ENCODE results near the gene CHD3.
"Not testable (repeated sequence)": the region's sequence is repeated elsewhere in the genome, so short reads cannot be mapped to it uniquely, and the experiment has no call there.

CHD3 gene

DNA sequence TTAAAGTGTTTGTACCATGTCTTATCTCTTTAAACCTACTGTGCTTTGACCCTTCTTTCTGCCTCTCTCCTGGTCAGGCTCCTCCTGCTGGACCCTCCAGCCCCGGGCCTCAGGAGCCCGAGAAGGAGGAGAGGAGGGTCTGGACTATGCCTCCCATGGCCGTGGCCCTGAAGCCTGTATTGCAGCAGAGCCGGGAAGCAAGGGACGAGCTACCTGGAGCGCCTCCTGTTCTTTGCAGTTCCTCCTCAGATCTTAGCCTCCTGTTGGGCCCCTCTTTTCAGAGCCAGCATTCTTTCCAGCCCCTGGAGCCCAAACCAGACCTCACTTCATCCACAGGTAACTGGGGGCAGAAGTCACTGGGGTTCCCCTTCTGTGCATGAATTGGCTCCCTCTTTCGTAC, 57.1 kb downstream of the CHD3 start:
- TF ChIP-seq, protein P1, sequence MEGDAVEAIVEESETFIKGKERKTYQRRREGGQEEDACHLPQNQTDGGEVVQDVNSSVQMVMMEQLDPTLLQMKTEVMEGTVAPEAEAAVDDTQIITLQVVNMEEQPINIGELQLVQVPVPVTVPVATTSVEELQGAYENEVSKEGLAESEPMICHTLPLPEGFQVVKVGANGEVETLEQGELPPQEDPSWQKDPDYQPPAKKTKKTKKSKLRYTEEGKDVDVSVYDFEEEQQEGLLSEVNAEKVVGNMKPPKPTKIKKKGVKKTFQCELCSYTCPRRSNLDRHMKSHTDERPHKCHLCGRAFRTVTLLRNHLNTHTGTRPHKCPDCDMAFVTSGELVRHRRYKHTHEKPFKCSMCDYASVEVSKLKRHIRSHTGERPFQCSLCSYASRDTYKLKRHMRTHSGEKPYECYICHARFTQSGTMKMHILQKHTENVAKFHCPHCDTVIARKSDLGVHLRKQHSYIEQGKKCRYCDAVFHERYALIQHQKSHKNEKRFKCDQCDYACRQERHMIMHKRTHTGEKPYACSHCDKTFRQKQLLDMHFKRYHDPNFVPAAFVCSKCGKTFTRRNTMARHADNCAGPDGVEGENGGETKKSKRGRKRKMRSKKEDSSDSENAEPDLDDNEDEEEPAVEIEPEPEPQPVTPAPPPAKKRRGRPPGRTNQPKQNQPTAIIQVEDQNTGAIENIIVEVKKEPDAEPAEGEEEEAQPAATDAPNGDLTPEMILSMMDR (IDR thresholded peaks at IDR 0.05; ENCODE audit: low read depth, low read length), result no peak
- no peak for DNase-seq (ENCODE audit: low read depth in 2 of 2)
- no peak overlapping the region for H3K4me3 ChIP-seq (replicated peaks in 1 of 2; ENCODE audit: low read depth in 2 of 2, low read length in 2 of 2)

DNA sequence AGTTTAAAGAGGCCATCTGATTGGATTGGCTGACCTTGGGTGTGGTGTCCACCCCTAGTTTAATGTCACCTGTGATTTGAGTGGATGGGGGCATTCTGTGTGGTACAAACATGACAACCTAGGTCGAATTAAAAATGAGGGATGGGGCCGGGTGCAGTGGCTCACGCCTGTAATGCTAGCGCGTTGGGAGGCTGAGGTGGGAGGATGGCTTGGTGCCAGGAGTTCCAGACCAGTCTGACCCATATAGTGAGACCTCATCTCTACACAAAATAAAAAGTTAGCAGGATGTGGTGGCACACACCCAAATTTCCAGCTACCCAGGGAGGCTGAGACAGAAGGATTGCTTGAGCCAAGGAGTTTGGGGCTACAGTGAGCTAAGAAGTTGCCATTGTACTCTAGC, 57.9 kb downstream of the CHD3 start:
- no peak for DNase-seq (ENCODE audit: low read depth in 2 of 2)
- H3K4me3 ChIP-seq (replicated peaks in 1 of 2; ENCODE audit: low read depth in 2 of 2, low read length in 2 of 2), result no peak overlapping the region
- TF ChIP-seq, protein P1 (IDR thresholded peaks at IDR 0.05; ENCODE audit: low read depth, low read length), result no peak

DNA sequence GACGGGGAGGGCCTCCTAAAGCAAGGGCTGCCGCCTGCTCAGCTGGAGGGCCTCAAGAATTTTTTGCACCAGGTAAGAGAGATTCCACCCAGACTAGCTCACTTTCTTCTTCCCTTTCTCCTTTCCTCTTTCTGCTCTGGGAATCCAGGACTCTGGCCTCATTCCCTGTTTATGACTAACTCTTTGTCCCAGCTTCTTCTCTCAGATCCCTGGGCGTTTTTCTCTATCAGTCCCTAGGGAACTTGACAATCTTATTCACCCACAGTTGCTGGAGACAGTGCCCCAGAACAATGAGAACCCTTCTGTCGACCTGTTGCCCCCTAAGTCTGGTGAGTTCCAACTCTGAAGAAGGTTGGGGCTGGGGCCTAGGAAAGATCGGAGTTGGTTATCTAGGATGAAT, 59.1 kb downstream of the CHD3 start:
- TF ChIP-seq, protein P1 (IDR thresholded peaks at IDR 0.05; ENCODE audit: low read depth, low read length), result no peak
- no peak overlapping the region for H3K4me3 ChIP-seq (replicated peaks in 1 of 2; ENCODE audit: low read depth in 2 of 2, low read length in 2 of 2)
- DNase-seq (ENCODE audit: low read depth in 2 of 2), result peak; percentile 23 to 55

DNA sequence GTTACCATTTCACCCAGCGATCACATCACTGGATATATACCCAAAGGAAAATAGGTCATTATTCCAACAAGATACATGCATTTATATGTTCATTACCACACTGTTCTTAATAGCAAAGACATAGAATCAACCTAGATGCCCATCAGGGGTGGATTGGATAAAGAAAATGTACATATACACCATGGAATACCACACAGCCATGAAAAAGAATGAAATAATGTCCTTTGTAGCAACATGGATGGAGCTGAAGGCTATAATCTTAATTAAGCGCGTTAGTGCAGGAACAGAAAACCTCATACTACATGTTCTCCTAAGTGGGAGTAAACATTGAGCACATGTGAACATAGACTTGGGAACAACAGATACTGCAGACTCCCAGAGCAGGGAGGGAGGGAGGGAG, 62.0 kb downstream of the CHD3 start:
- TF ChIP-seq, protein P1 (IDR thresholded peaks at IDR 0.05; ENCODE audit: low read depth, low read length), result no peak
- no peak overlapping the region for H3K4me3 ChIP-seq (replicated peaks in 1 of 2; ENCODE audit: low read depth in 2 of 2, low read length in 2 of 2)
- DNase-seq (ENCODE audit: low read depth in 2 of 2), result no peak

DNA sequence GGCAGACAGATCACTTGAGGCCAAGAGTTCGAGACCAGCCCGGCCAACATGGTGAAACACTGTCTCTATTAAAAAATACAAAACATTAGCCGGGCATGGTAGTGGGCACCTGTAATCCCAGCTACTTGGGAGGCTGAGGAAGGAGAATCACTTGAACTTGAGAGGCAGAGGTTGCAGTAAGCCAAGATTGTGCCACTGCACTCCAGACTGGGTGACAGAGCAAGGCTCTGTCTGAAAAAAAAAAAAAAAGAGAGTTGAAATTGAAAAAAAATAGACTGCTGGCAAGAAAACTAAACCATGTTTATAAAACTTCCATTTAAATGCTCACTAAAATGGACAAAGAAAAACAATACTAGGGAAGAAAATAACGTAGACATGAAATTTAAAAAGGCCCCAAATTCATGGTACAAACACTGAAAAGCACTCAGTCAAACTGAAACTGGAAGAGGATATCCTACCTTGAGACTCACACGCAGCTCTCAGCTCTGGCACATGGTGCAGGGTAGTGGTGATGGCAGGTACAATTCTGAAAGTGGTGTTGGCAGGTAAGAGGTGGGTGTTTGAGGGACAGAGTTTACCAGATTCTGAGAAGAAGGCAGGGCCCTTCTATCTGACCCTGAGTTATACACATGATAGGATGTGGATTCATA, 62.7 kb downstream of the CHD3 start:
- no peak for DNase-seq (ENCODE audit: low read depth in 2 of 2)
- TF ChIP-seq, protein P1 (IDR thresholded peaks at IDR 0.05; ENCODE audit: low read depth, low read length), result no peak
- H3K4me3 ChIP-seq (replicated peaks in 1 of 2; ENCODE audit: low read depth in 2 of 2, low read length in 2 of 2), result no peak overlapping the region

DNA sequence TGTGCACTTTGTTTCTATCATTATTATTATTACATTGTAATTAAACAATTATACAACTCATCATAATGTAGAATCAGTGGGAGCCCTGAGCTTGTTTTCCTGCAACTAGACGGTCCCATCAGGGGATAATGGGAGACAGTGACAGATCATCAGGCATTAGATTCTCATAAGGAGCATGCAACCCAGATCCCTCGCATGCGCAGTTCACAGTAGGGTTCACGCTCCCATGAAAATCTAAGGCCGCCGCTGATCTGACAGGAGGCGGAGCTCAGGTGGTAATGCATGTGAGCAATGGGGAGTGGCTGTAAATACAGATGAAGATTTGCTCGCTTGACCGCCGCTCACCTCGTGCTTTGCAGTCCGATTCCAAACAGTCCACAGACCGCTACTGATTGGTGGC, 64.7 kb downstream of the CHD3 start:
- H3K4me3 ChIP-seq (replicated peaks in 1 of 2; ENCODE audit: low read depth in 2 of 2, low read length in 2 of 2); DNase-seq (ENCODE audit: low read depth in 2 of 2): not testable (repeated sequence)

DNA sequence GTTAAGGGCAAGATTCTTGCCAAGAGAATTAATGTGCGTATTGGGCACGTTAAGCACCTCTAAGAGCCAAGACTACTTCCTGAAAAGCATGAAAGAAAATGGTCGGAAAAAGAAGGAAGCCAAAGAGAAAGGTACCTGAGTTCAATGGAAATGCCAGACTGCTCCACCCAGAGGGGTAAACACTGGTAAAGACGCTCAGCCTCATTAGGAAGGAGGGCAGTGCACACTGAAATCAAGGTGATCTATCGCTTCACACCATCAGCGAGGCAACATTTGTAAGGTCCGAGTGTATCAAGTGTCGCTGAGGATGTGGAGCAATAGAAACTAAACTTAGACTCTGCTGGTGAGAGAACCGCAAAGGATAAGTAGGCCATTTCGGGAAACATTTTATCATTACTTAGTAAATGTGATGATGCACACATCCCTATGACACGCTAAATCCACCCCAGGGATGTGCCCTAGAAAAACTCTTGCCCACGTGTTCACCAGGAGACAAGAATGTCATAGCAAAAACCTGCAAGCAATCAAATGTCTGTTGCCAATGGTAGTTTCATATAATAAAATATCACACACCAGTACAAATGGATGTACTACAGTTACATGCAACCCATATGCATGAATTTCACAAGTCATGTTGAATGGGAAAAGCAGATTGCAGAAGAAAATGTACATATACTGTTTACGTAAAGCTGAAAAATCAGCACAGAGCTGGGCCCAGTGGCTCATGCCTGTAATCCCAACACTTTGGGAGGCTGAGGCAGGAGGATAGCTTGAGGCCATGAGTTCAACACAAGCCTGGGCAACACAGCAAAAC, 67.0 kb downstream of the CHD3 start:
- no peak overlapping the region for H3K4me3 ChIP-seq (replicated peaks in 1 of 2; ENCODE audit: low read depth in 2 of 2, low read length in 2 of 2)
- TF ChIP-seq, protein P1 (IDR thresholded peaks at IDR 0.05; ENCODE audit: low read depth, low read length), result no peak
- DNase-seq (ENCODE audit: low read depth in 2 of 2), result peak; percentile 19 to 75
